SK-N-SH (cell line): ENCODE results near the gene MBD6.

Source experiments
- CTCF ChIP-seq: fragments of 200-600 bp; sonication (generic); IDR thresholded peaks from 2 replicates; pipeline ENCODE4 v1.6.1; 2017; ENCODE audit warnings: antibody characterized with exemption, mild to moderate bottlenecking, moderate library complexity
- EZH2phosphoT487 ChIP-seq: fragments of 200-600 bp; sonication (generic); IDR thresholded peaks from 2 replicates; pipeline ENCODE4 v1.6.1; 2017; ENCODE audit warnings: low read depth, mixed run types, mild to moderate bottlenecking, antibody characterized with exemption, moderate library complexity, borderline replicate concordance
- FOXJ3 ChIP-seq: sonication (generic); formaldehyde crosslinking; IDR thresholded peaks from 2 replicates; pipeline ENCODE4 v1.5.1; 2020; ENCODE audit warnings: mild to moderate bottlenecking, missing genetic modification reagents
- GABPA ChIP-seq: IDR thresholded peaks from 2 replicates; pipeline ENCODE4 v1.4.0; 2012; ENCODE audit warnings: low read depth, mild to moderate bottlenecking
- JUND ChIP-seq: IDR thresholded peaks from 2 replicates; pipeline ENCODE4 v1.4.0; 2012
- MEF2A ChIP-seq: IDR thresholded peaks from 2 replicates; pipeline ENCODE4 v1.4.0; 2012; ENCODE audit warnings: low read depth, borderline replicate concordance
- NRF1 ChIP-seq: IDR thresholded peaks from 2 replicates; pipeline ENCODE4 v1.6.1; 2012; ENCODE audit warnings: low read depth, mild to moderate bottlenecking, low read length
- POLR2AphosphoS5 ChIP-seq: IDR thresholded peaks from 2 replicates; pipeline ENCODE4 v1.6.1; 2012; ENCODE audit warnings: low read depth, low read length
- RCOR1 ChIP-seq: fragments of 150-350 bp; IDR thresholded peaks from 2 replicates; pipeline ENCODE4 v1.6.1; 2017; ENCODE audit warnings: antibody characterized with exemption, low read length
- REST ChIP-seq: IDR thresholded peaks from 2 replicates; pipeline ENCODE4 v1.6.1; 2012; ENCODE audit warnings: mild to moderate bottlenecking, low read depth, low read length, moderate library complexity
- RXRA ChIP-seq: IDR thresholded peaks from 2 replicates; pipeline ENCODE4 v1.4.0; 2012; ENCODE audit warnings: low read depth, mild to moderate bottlenecking, borderline replicate concordance
- TAF1 ChIP-seq: IDR thresholded peaks from 2 replicates; pipeline ENCODE4 v1.6.1; 2012; ENCODE audit warnings: low read depth, mild to moderate bottlenecking, low read length, moderate library complexity, borderline replicate concordance
- USF2 ChIP-seq: fragments of 150-350 bp; IDR thresholded peaks from 2 replicates; pipeline ENCODE4 v1.6.1; 2017; ENCODE audit warnings: antibody characterized with exemption, low read length, low read depth, borderline replicate concordance
- ZBTB33 ChIP-seq: IDR thresholded peaks from 2 replicates; pipeline ENCODE4 v1.4.0; 2012; ENCODE audit warnings: low read depth, borderline replicate concordance

- TF ChIP-seq CTCF, result no peak
- no peak for TF ChIP-seq FOXJ3
- no peak for TF ChIP-seq POLR2AphosphoS5
- no peak for TF ChIP-seq REST
- TF ChIP-seq TAF1, result no peak
- no peak for TF ChIP-seq ZBTB33
- no peak for TF ChIP-seq USF2
- no peak for TF ChIP-seq RCOR1
- TF ChIP-seq MEF2A, result no peak
- no peak for TF ChIP-seq JUND
- no peak for TF ChIP-seq EZH2phosphoT487
- TF ChIP-seq NRF1, result no peak
- TF ChIP-seq RXRA, result no peak
- no peak for TF ChIP-seq GABPA
Measured at GRCh38 chr12:57511588-57512325, 10.9 kb upstream of the MBD6 start.
